Endothelial cell of umbilical vein (primary cell): ENCODE measurements around the gene SVIL. TPM values are rescaled to one million over a fixed set of nuclear protein-coding genes. Genes with fewer than 3 reads are reported as not detected.

Experiments
- BruUV-seq: library from RNA; stranded (reverse); fragments of 400-500 nt; replicated peaks from 2 replicates; lab custom pipeline; 2021; lab: Mats Ljungman, UMichigan
- CTCF ChIA-PET: fragments of 300-600, 350-600 bp; sonication (Branson Sonifier 250); formaldehyde crosslinking; loops from one replicate; lab custom pipeline; 2021; ENCODE audit warnings: antibody characterized with exemption, inconsistent platforms; lab: Charles Lee
- POLR2A ChIA-PET: fragments of 300-600, 350-600 bp; sonication (Branson Sonifier 250); formaldehyde crosslinking; loops from one replicate; lab custom pipeline; 2021; ENCODE audit warnings: antibody characterized with exemption, inconsistent platforms; lab: Charles Lee
- DNase-seq: peaks from one replicate; pipeline ENCODE4 v3.0.0-alpha.2; 2011; ENCODE audit warnings: low read depth, low spot score
- FAIRE-seq: peaks from 2 replicates; lab custom pipeline; 2011; peaks lifted over from hg19 to GRCh38; lab: Jason Lieb, UNC
- H2AFZ ChIP-seq: 2 replicates; pipeline ENCODE4 v1.6.0; 2012; ENCODE audit warnings: low read depth, low read length, control low read depth, inconsistent platforms
- H3K27ac ChIP-seq: 2 replicates; pipeline ENCODE4 v1.5.1; 2011; ENCODE audit warnings: low read depth, mild to moderate bottlenecking, control low read depth, low read length, moderate library complexity; ENCODE audit not compliant: insufficient read depth
- H3K27me3 ChIP-seq, 2 experiments: 2 replicates each; pipeline versions ENCODE4 v1.6.0 to v1.6.1; 2011; ENCODE audit warnings: low read length in 2 of 2, mixed read lengths in 1 of 2; ENCODE audit not compliant: control insufficient read depth in 2 of 2, insufficient read depth in 2 of 2
- H3K36me3 ChIP-seq, 2 experiments: 2 replicates in 1 of 2; 3 replicates in 1 of 2; pipeline ENCODE4 v1.5.1; 2011; ENCODE audit warnings: low read length in 2 of 2, mild to moderate bottlenecking in 1 of 2, moderate library complexity in 1 of 2; ENCODE audit not compliant: control insufficient read depth in 2 of 2, insufficient read depth in 2 of 2; ENCODE audit errors: extremely low read depth in 1 of 2
- H3K4me1 ChIP-seq: 3 replicates; pipeline ENCODE4 v1.5.1; 2011; ENCODE audit warnings: mild to moderate bottlenecking, low read length; ENCODE audit not compliant: control insufficient read depth, insufficient read depth; ENCODE audit errors: extremely low read depth
- H3K4me2 ChIP-seq: 2 replicates; pipeline ENCODE4 v1.6.1; 2011; ENCODE audit warnings: low read length, control low read depth, mixed read lengths; ENCODE audit not compliant: insufficient read depth
- H3K4me3 ChIP-seq, 3 experiments: fragments of 200-600 bp in 1 of 3; sonication (generic), shearing (Covaris generic) in 1 of 3; replicated peaks in 1 of 3; 2 replicates each; pipeline ENCODE4 v1.5.1; 2011 to 2016; ENCODE audit warnings: control low read depth in 3 of 3, low read length in 3 of 3, mild to moderate bottlenecking in 2 of 3, inconsistent platforms in 1 of 3, low read depth in 1 of 3, moderate library complexity in 1 of 3; ENCODE audit not compliant: insufficient read depth in 1 of 3
- H3K79me2 ChIP-seq: 2 replicates; pipeline ENCODE4 v1.6.0; 2012; ENCODE audit warnings: low read length, inconsistent platforms; ENCODE audit not compliant: control insufficient read depth, insufficient read depth
- H3K9ac ChIP-seq: replicated peaks from 2 replicates; pipeline ENCODE3; 2011; ENCODE audit warnings: low read length, control low read depth; ENCODE audit not compliant: insufficient read depth; ENCODE audit errors: extremely low read depth
- H3K9me1 ChIP-seq: replicated peaks from 3 replicates; pipeline ENCODE4 v1.6.0; 2011; ENCODE audit warnings: mild to moderate bottlenecking, low read length; ENCODE audit not compliant: control insufficient read depth, insufficient read depth; ENCODE audit errors: extremely low read depth
- H3K9me3 ChIP-seq: replicated peaks from 2 replicates; pipeline ENCODE4 v1.5.1; 2012; ENCODE audit warnings: low read length, inconsistent platforms; ENCODE audit not compliant: control insufficient read depth, insufficient read depth
- H4K20me1 ChIP-seq: replicated peaks from 2 replicates; pipeline ENCODE3; 2011; ENCODE audit warnings: mild to moderate bottlenecking, low read length; ENCODE audit not compliant: control insufficient read depth, insufficient read depth; ENCODE audit errors: extremely low read depth
- CTCF ChIP-seq, 2 donors: IDR thresholded peaks; 1 replicate in 1 of 2; 2 replicates in 1 of 2; pipeline ENCODE4 v1.5.1; 2011; ENCODE audit warnings: low read length in 2 of 2, mild to moderate bottlenecking in 2 of 2, moderate library complexity in 2 of 2, control low read depth in 1 of 2, inconsistent platforms in 1 of 2, low read depth in 1 of 2; ENCODE audit not compliant: insufficient read depth in 1 of 2; ENCODE audit errors: extremely low read depth in 1 of 2
- EZH2 ChIP-seq: IDR thresholded peaks from 2 replicates; pipeline ENCODE4 v1.6.1; 2012; ENCODE audit warnings: borderline replicate concordance, low read depth, mild to moderate bottlenecking, moderate library complexity, low read length, inconsistent platforms; ENCODE audit not compliant: severe bottlenecking
- FOS ChIP-seq: IDR thresholded peaks from 2 replicates; pipeline ENCODE4 v1.6.1; 2011; ENCODE audit warnings: mild to moderate bottlenecking, low read length, moderate library complexity, borderline replicate concordance; ENCODE audit not compliant: insufficient read depth
- GATA2 ChIP-seq: IDR thresholded peaks from 2 replicates; pipeline ENCODE4 v1.7.0; 2011; ENCODE audit warnings: low read depth, mild to moderate bottlenecking, moderate library complexity, mixed read lengths, low read length; ENCODE audit not compliant: insufficient read length, insufficient read depth
- JUN ChIP-seq: IDR thresholded peaks from 2 replicates; pipeline ENCODE4 v1.6.1; 2011; ENCODE audit warnings: borderline replicate concordance, low read depth; ENCODE audit not compliant: insufficient read length, insufficient read depth
- MAX ChIP-seq: IDR thresholded peaks from 2 replicates; pipeline ENCODE4 v1.6.1; 2011; ENCODE audit not compliant: insufficient read depth, insufficient read length
- MYC ChIP-seq: IDR thresholded peaks from one replicate; pipeline ENCODE4 v1.6.1; 2011; ENCODE audit warnings: mild to moderate bottlenecking, low read depth, low read length
- POLR2A ChIP-seq: IDR thresholded peaks from 2 replicates; pipeline ENCODE4 v1.6.1; 2012; ENCODE audit warnings: low read depth, mild to moderate bottlenecking, control low read depth, low read length
- POLR2AphosphoS5 ChIP-seq: IDR thresholded peaks from 2 replicates; pipeline ENCODE4 v1.6.1; 2012; ENCODE audit warnings: low read depth, mild to moderate bottlenecking, control low read depth, low read length, moderate library complexity; ENCODE audit not compliant: insufficient read depth
- dilution Hi-C: fragments of 300-500 bp; cut with MboI; formaldehyde crosslinking; loops from one replicate; pipeline ENCODE4 v1.15.0; 2019; ENCODE audit warnings: low sequenced_read_pairs; ENCODE audit not compliant: extremely low pct_ligation_motif_present
- intact Hi-C: fragments of 100-400 bp; cut with micrococcal nuclease; formaldehyde crosslinking; loops from one replicate; pipeline ENCODE4 v1.10.0; 2022
- polyA plus RNA-seq, 4 experiments: library from polyadenylated mRNA; depleted of rRNA in 3 of 4; stranded (reverse) in 3 of 4; unstranded in 1 of 4; fragments of >200 nt; gene quantifications; 2 replicates each; pipeline versions ENCODE4 v1.2.1 to v1.2.3, GENCODE V29; 2011 to 2012; ENCODE audit warnings: missing spikeins in 1 of 4
- total RNA-seq: library from RNA; stranded (reverse); gene quantifications from 2 replicates; pipeline ENCODE4 v1.2.3, GENCODE V29; 2021

SVIL gene
- total and polyA plus RNA-seq, 2 donors (not counting 3 experiments of a cell fraction or from before 2014, with no cell fraction given), result 22.6 to 70.7 TPM

DNA sequence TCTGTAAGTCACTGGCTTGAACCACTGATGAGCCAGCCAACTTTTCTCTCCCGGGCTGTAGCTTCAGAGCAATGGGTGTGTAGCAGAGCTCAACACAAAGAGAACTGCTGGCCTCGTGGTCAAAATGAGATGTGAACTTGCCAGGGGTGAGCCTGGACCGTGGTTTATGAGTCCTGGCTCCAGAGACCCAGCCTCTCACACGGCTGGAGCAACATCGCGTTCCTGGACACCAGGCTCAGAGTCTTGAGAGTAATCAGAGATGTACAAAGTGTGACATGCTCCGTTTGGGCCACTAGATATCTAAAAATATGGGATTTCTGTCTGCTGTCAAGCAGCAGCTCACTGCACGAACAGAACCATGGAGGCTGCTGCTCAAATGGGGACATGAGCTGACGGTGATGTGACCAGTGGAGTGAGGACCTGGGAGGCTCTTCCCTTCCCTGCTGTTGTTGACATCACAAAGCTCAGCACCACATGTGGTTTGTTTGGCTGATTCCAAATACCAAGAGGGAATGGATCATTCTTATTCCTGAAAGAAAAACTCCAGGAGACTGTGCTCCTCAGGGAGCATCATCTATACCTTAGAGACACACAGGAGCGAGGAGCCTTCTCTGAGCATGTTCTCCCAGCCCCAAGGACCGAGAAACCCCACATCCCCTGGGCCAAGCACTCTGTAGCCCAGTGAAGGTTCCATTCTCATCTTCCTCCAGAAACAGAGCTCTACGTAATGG is 9.2 kb upstream of the SVIL start:
- H3K9ac ChIP-seq, result no peak overlapping the region
- ChIA-PET CTCF (interaction anchor here (1.3 to 1.4 kb wide), 2 partner anchors 13 to 92 kb away, joined by 3 to 5 read pairs; no protein-coding TSS in a partner anchor), POLR2A (no interaction called here)
- H3K9me3 ChIP-seq, result no peaks in the 10 kb centered on the region
- no peak overlapping the region for H2AFZ ChIP-seq
- H3K79me2 ChIP-seq, result no peaks in the 10 kb centered on the region
- H3K9me1 ChIP-seq, result no peaks in the 10 kb centered on the region
- no peaks in the 10 kb centered on the region for H3K27me3 ChIP-seq
- no peak for DNase-seq
- TF ChIP-seq POLR2A, result no peak
- no peak for TF ChIP-seq MAX
- peaks cover 0 to 8% of the 10 kb centered on the region in 2 experiments for H3K36me3 ChIP-seq
- BruUV-seq, result no TSS peak
- no peaks in the 10 kb centered on the region for H4K20me1 ChIP-seq
- H3K27ac ChIP-seq, result no peak overlapping the region
- peaks cover 32% of the 10 kb centered on the region for H3K4me1 ChIP-seq
- intact Hi-C loops (no loop called here), dilution Hi-C loops (no loop called here)
- H3K4me2 ChIP-seq, result no peak overlapping the region
- no peak for FAIRE-seq
- no peak overlapping the region for H3K4me3 ChIP-seq

- Histone ChIP-seq H3K27ac (no peak overlapping the region), H2AFZ (no peak overlapping the region), H3K9me1 (no peaks in the 10 kb centered on the region), H3K4me2 (no peak overlapping the region), H4K20me1 (no peaks in the 10 kb centered on the region), H3K79me2 (no peaks in the 10 kb centered on the region), H3K4me3 (no peak overlapping the region), H3K9ac (no peak overlapping the region), H3K27me3 (no peaks in the 10 kb centered on the region), H3K9me3 (no peaks in the 10 kb centered on the region), H3K4me1 (peaks cover 22% of the 10 kb centered on the region), H3K36me3 (peaks cover 0 to 8% of the 10 kb centered on the region in 2 experiments)
- DNase-seq, result no peak
- POLR2A ChIA-PET, result no interaction called here
- intact Hi-C loops (no loop called here), dilution Hi-C loops (no loop called here)
- CTCF ChIA-PET, result interaction anchor here (1.2 to 1.4 kb wide), 4 partner anchors 14 to 103 kb away, joined by 3 to 5 read pairs (median 3); no protein-coding TSS in a partner anchor
- BruUV-seq, result no TSS peak
- no peak for FAIRE-seq
- TF ChIP-seq GATA2 (no peak), POLR2AphosphoS5 (no peak), POLR2A (no peak), MAX (no peak), EZH2 (no peak), MYC (no peak), JUN (no peak), CTCF (IDR thresholded peaks at IDR 0.05; ENCODE audit: extremely low read depth in 1 of 2, insufficient read depth in 1 of 2, low read depth in 1 of 2, low read length in 2 of 2) (no peak), FOS (no peak)
Measured at GRCh38 chr10:29642990-29643389, 8.2 kb upstream of the SVIL start.
